IPS DF 6.9 (cell line): ENCODE results near the gene MMP15.
A peak's percentile ranks its signal among the peaks of the same experiment; 100 is the strongest.

Experiments used
- DNase-seq: peaks from one replicate; pipeline ENCODE4 v3.0.0-alpha.2; 2013; ENCODE audit warnings: low read depth, low spot score
- H3K27ac ChIP-seq: one replicate; pipeline ENCODE4 v1.5.1; 2013; ENCODE audit warnings: low read length, control low read depth
- H3K27me3 ChIP-seq: 2 replicates; pipeline ENCODE4 v1.6.1; 2013; ENCODE audit warnings: mild to moderate bottlenecking, low read length; ENCODE audit not compliant: control insufficient read depth, insufficient read depth
- H3K36me3 ChIP-seq: 2 replicates; pipeline ENCODE4 v1.6.1; 2013; ENCODE audit warnings: low read length; ENCODE audit not compliant: control insufficient read depth, insufficient read depth
- H3K4me1 ChIP-seq: 2 replicates; pipeline ENCODE4 v1.6.1; 2013; ENCODE audit warnings: low read length; ENCODE audit not compliant: control insufficient read depth, insufficient read depth
- H3K4me3 ChIP-seq: 2 replicates; pipeline ENCODE4 v1.5.1; 2013; ENCODE audit warnings: mild to moderate bottlenecking, low read length
- H3K9me3 ChIP-seq: 2 replicates; pipeline ENCODE4 v1.6.1; 2013; ENCODE audit warnings: low read length, inconsistent platforms; ENCODE audit not compliant: control insufficient read depth, insufficient read depth
- WGBS: extraction: QIAGEN DNeasy Blood & Tissue Kit; methylation state at CpG from one replicate; pipeline ENCODE4 v1.1.7; 2013; ENCODE audit warnings: mixed read lengths, missing lambda C conversion rate; ENCODE audit not compliant: insufficient read length, insufficient coverage; 5-methylcytosine and 5-hydroxymethylcytosine counted together

Gene MMP15

GRCh38 chr16:57996406-57997175, 29.0 kb upstream of the MMP15 start:
- Histone ChIP-seq H3K4me1 (peaks cover 2% of the 10 kb centered on the region; the same call in 1 of the 2 replicates), H3K36me3 (peaks cover 22% of the 10 kb centered on the region; the same call in 1 of the 2 replicates), H3K9me3 (no peaks in the 10 kb centered on the region), H3K27me3 (no peaks in the 10 kb centered on the region), H3K27ac (no peak overlapping the region), H3K4me3 (no peak overlapping the region)
- no peak for DNase-seq
- WGBS = no CpG with 5 or more reads among the region's 62 CpGs

DNA sequence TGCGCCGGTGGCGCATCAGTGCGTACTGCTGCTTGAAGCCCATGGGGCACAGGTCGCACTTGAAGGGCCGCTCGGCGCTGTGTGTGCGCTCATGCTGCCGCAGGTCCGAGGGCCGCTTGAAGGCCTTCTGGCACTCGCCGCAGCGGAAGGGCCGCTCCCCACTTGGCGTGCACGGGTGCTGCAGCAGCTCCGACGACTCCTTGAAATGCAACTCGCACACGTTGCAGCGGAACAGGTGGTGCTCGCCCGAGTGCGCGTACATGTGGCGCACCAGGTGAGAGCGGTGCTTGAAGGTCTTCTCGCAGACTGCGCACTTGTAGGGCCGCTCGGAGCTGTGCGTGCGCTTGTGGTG, 28.4 kb upstream of the MMP15 start:
- Histone ChIP-seq H3K27ac (no peak overlapping the region), H3K4me1 (peaks cover 2% of the 10 kb centered on the region; the same call in 1 of the 2 replicates), H3K27me3 (no peaks in the 10 kb centered on the region), H3K36me3 (peaks cover 22% of the 10 kb centered on the region; the same call in 1 of the 2 replicates), H3K4me3 (no peak overlapping the region), H3K9me3 (no peaks in the 10 kb centered on the region)
- WGBS = no CpG with 5 or more reads among the region's 35 CpGs
- DNase-seq = no peak

DNA sequence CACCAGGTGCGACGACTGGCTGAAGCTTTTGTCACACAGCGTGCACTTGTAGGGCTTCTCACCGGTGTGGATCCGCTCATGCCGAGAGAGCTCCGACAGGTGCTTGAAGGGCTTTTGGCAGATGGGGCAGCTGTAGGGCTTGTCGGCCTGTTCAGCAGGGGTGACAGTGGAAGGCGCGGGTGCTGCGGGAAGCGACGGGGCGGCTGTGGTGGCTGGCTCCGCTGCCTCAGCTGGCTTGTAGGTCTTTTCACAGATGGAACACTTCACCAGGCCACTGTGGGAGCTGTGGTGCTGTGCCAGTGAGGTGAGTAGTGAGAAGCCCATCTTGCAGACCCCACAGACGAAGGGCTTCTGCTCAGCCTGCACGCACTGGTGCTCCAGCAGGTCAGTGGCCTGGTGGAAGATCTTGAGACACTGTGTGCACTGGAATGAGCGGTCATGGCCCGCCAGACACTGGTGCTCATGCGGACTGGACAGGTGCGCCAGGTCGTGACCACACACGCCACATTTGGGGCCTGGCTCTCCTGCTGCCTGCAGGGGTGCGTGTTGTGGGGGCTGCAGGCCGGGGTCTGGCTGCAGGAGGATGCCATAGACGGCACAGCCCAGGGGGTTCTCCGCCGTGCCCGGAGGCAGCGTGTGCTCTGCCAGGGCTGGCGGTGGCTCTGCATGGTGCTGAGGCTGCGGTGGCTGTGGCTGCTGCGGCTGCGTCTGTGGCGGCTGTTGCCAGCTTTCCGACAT, 27.9 kb upstream of the MMP15 start:
- no peak overlapping the region for H3K27ac ChIP-seq
- DNase-seq = no peak
- WGBS = no CpG with 5 or more reads among the region's 36 CpGs
- H3K9me3 ChIP-seq = no peaks in the 10 kb centered on the region
- peaks cover 2% of the 10 kb centered on the region; the same call in 1 of the 2 replicates for H3K4me1 ChIP-seq
- H3K36me3 ChIP-seq = peaks cover 22% of the 10 kb centered on the region; the same call in 1 of the 2 replicates
- H3K4me3 ChIP-seq = no peak overlapping the region
- no peaks in the 10 kb centered on the region for H3K27me3 ChIP-seq

DNA sequence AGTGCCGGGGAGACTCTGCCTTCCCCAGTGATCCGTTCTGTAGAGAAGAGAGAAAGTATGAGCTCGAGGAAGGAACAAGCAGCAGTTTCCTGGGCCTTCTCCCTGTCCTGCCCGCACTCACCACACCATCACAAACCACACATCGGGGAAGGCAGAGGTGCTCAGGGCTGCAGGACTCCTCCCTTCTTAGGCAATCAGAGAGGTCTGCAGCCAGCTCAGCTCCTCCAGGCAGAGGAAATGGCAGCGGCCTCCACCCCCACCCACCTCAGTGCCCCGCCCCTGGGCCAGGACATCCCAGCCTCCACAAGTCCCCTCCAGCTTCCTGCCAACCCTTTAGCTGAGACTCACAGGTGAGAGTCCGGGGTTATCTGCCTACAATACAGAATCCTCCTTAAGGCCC, 27.1 kb upstream of the MMP15 start:
- no peak for DNase-seq
- H3K9me3 ChIP-seq = no peaks in the 10 kb centered on the region
- peaks cover 22% of the 10 kb centered on the region for H3K36me3 ChIP-seq
- H3K27me3 ChIP-seq = no peaks in the 10 kb centered on the region
- no peak overlapping the region for H3K4me3 ChIP-seq
- no CpG with 5 or more reads among the region's 8 CpGs for WGBS
- H3K4me1 ChIP-seq = peaks cover 2% of the 10 kb centered on the region; the same call in 1 of the 2 replicates
- no peak overlapping the region for H3K27ac ChIP-seq

- Histone ChIP-seq H3K4me1 (peaks cover 2% of the 10 kb centered on the region; the same call in 1 of the 2 replicates), H3K27ac (no peak overlapping the region), H3K4me3 (no peak overlapping the region), H3K36me3 (peaks cover 20% of the 10 kb centered on the region), H3K9me3 (no peaks in the 10 kb centered on the region), H3K27me3 (no peaks in the 10 kb centered on the region)
- WGBS = no CpG with 5 or more reads among the region's 3 CpGs
- no peak for DNase-seq
These were observed 26.6 kb upstream of the MMP15 start for GRCh38 chr16:57998992-57999365.

GRCh38 chr16:57999366-57999970, 26.1 kb upstream of the MMP15 start:
- DNase-seq = no peak
- Histone ChIP-seq H3K27me3 (no peaks in the 10 kb centered on the region), H3K4me1 (peaks cover 2% of the 10 kb centered on the region; the same call in 1 of the 2 replicates), H3K9me3 (no peaks in the 10 kb centered on the region), H3K36me3 (peaks cover 19% of the 10 kb centered on the region), H3K4me3 (peak overlapping the region; percentile 86; the same call in 1 of the 2 replicates), H3K27ac (no peak overlapping the region)
- no CpG with 5 or more reads among the region's 6 CpGs for WGBS

- DNase-seq = no peak
- peaks cover 2% of the 10 kb centered on the region; the same call in 1 of the 2 replicates for H3K4me1 ChIP-seq
These were observed 25.4 kb upstream of the MMP15 start, which contains the start of gene ZNF319 for GRCh38 chr16:57999971-58000705. TSS of gene ZNF319 (minus strand) at chr16:58000672. CDS start at chr16:57998265, 2,407 bp downstream.

DNA sequence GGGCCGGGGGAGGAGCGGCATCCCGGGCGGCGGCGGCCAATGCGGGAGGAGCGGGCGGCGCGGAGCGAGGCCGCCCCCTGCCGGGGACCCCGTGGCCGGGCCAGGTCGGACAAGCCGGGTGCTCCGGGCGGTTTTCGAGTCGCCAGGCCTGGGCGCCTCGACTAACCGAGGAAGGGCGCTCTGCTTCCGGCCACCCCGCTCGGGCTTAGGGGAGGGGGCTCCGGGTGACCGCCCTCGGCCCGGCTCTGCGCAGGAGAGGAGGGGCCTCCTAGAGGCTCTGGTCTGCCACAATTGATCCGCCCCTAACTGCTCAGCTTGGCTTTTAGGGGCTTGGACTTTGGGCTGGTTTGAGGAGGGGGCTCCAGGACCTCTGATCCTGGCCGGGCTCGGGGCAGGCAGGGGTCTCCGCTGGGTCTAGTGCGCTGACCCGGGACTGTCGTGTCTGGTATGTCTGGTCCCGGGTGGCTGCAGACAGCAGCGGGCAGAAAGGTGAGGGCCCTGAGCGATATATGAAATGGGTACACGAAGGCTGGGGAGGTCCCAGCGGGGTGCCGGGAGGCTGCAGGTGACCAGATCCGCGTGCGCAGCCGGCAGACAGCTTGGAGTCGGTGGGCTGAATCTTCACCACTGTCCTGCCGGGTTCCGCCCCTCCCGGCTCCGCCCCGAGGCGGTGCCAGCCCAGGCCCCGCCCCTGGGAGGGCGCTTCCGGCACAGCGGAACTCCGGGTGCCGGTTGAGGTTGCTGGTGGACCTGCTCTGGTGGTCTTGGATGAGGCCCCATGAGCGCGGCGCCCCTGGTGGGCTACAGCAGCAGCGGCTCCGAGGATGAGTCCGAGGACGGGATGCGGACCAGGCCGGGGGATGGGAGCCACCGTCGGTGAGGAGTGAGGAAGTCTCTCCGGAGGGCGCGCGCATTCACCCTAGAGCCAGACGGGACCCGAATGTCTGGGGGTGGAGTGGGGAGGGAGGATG, 24.6 kb upstream of the MMP15 start, which contains the start of gene USB1:
USB1 (plus strand) TSS at position 702 of the 971 bp plus-strand sequence; CDS start at position 779, 77 bp downstream.
- WGBS = no CpG with 5 or more reads among the region's 81 CpGs
- peaks cover 2% of the 10 kb centered on the region; the same call in 1 of the 2 replicates for H3K4me1 ChIP-seq
- no peaks in the 10 kb centered on the region for H3K27me3 ChIP-seq
- no peak for DNase-seq
- no peaks in the 10 kb centered on the region for H3K9me3 ChIP-seq
- peaks cover 18% of the 10 kb centered on the region for H3K36me3 ChIP-seq
- H3K4me3 ChIP-seq = peak within 1 kb of the TSS; percentile 86; the same call in 1 of the 2 replicates
- no peak within 1 kb of the TSS for H3K27ac ChIP-seq

More at GRCh38 chr16:57999971-58000705, 25.4 kb upstream of the MMP15 start, which contains the start of gene ZNF319:
- no peak within 1 kb of the TSS for H3K27ac ChIP-seq
- no CpG with 5 or more reads among the region's 95 CpGs for WGBS
- H3K27me3 ChIP-seq = no peaks in the 10 kb centered on the region
- H3K9me3 ChIP-seq = no peaks in the 10 kb centered on the region
- peak within 1 kb of the TSS; percentile 86 for H3K4me3 ChIP-seq
- peaks cover 19% of the 10 kb centered on the region for H3K36me3 ChIP-seq

DNA sequence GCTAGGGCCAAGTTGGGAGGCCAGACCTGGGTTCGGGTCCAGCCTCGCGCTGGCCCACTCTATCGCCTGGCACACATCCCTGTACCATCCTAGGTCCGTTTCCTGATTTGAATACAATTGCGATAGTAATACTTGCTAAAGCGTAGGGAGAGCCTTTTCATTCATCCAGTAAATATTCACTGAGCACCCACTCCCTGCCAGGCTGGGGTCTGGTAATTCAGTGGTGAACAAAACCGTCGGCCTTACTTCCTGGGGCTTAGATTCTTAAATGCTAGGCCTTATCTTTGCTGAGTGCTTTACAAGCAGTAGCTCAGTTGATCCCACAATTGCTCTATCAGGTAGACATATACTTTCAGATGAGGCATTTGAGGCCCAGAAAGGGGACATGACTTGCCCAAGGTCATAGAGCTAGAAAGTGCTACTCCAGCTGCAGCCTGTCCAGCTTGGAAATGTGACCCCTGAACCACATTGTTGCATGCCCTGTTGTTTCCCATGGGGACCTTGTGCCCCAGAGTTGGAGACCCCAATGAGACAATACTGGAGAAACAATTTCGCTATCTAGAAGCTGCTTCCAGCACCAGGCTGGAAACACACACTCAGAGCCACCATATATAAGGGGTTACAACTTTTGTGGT, 23.7 kb upstream of the MMP15 start:
- DNase-seq = no peak
- H3K27me3 ChIP-seq = no peaks in the 10 kb centered on the region
- peak overlapping the region; percentile 86; the same call in 1 of the 2 replicates for H3K4me3 ChIP-seq
- no peaks in the 10 kb centered on the region for H3K9me3 ChIP-seq
- WGBS = no CpG with 5 or more reads among the region's 10 CpGs
- H3K36me3 ChIP-seq = peaks cover 10% of the 10 kb centered on the region
- H3K4me1 ChIP-seq = peaks cover 2% of the 10 kb centered on the region; the same call in 1 of the 2 replicates
- H3K27ac ChIP-seq = no peak overlapping the region
